HCT116 (cell line): ENCODE results near the gene ZBTB20. TPM values are rescaled to one million over a fixed set of nuclear protein-coding genes. Genes with fewer than 3 reads are reported as not detected.

ENCODE experiments used
- ATAC-seq: fragments of 200-7000 bp; cut with Tn5 transposase; 2 replicates; pipeline ENCODE4 v1.9.1; 2020; ENCODE audit warnings: mild to moderate bottlenecking, moderate library complexity
- BruUV-seq: library from RNA; stranded (reverse); fragments of 400-500 nt; replicated peaks from 2 replicates; lab custom pipeline; 2021; lab: Mats Ljungman, UMichigan
- CTCF ChIA-PET: fragments of 300-600 bp; sonication (Branson Sonifier 250); formaldehyde crosslinking; loops from one replicate; lab custom pipeline; 2021; ENCODE audit warnings: antibody characterized with exemption; lab: Charles Lee
- POLR2A ChIA-PET: fragments of 300-600, 350-600 bp; sonication (Branson Sonifier 250); formaldehyde crosslinking; loops from one replicate; lab custom pipeline; 2021; ENCODE audit warnings: antibody characterized with exemption; lab: Charles Lee
- RAD21 ChIA-PET, 2 experiments: fragments of 300-600 bp; sonication (Branson Sonifier 250); formaldehyde crosslinking; loops; one replicate each; lab custom pipeline; 2023; ENCODE audit warnings: low total read pairs in 2 of 2; ENCODE audit not compliant: uncharacterized antibody in 2 of 2, unreplicated experiment in 2 of 2, low non-redundant PET in 1 of 2; lab: Charles Lee
- DNase-seq: peaks from one replicate; pipeline ENCODE4 v3.0.0-alpha.2; 2010; ENCODE audit warnings: low read depth, low spot score
- H2AFZ ChIP-seq: fragments of 200-600 bp; shearing (Covaris generic), sonication (generic); 2 replicates; pipeline ENCODE4 v1.6.1; 2017; ENCODE audit warnings: low read depth, mixed run types, mixed read lengths, antibody characterized with exemption, low read length; ENCODE audit not compliant: poor library complexity, severe bottlenecking
- H3K27ac ChIP-seq: 2 replicates; pipeline ENCODE4 v1.5.1; 2012; ENCODE audit warnings: low read depth, low read length
- H3K27me3 ChIP-seq: fragments of 200-600 bp; sonication (generic); 2 replicates; pipeline ENCODE4 v1.6.1; 2016; ENCODE audit warnings: mixed run types, low read length, mixed read lengths; ENCODE audit not compliant: insufficient read depth
- H3K36me3 ChIP-seq, 2 experiments: fragments of 200-500 bp in 1 of 2; fragments of 200-600 bp in 1 of 2; sonication (Bioruptor generic) in 1 of 2; sonication (generic) in 1 of 2; 2 replicates each; pipeline versions ENCODE4 v1.5.1 to v1.6.1; 2014 to 2016; ENCODE audit warnings: low read length in 2 of 2, inconsistent platforms in 1 of 2, mixed read lengths in 1 of 2, mixed run types in 1 of 2; ENCODE audit not compliant: insufficient read depth in 2 of 2, control insufficient read depth in 1 of 2
- H3K4me1 ChIP-seq, 2 experiments: fragments of 200-600 bp in 1 of 2; sonication (generic) in 1 of 2; 2 replicates each; pipeline versions ENCODE4 v1.5.1 to v1.6.1; 2012 to 2017; ENCODE audit warnings: low read length in 2 of 2, inconsistent platforms in 1 of 2, mild to moderate bottlenecking in 1 of 2, mixed read lengths in 1 of 2, mixed run types in 1 of 2, moderate library complexity in 1 of 2; ENCODE audit not compliant: insufficient read depth in 2 of 2, control insufficient read depth in 1 of 2
- H3K4me2 ChIP-seq: fragments of 200-600 bp; sonication (generic); 2 replicates; pipeline ENCODE4 v1.6.1; 2017; ENCODE audit warnings: mixed run types, low read length, mixed read lengths
- H3K4me3 ChIP-seq, 2 experiments: fragments of 200-600 bp in 1 of 2; sonication (generic) in 1 of 2; replicated peaks in 1 of 2; 2 replicates each; pipeline ENCODE4 v1.5.1; 2011 to 2016; ENCODE audit warnings: low read length in 2 of 2, control low read depth in 1 of 2, low read depth in 1 of 2, mild to moderate bottlenecking in 1 of 2, mixed read lengths in 1 of 2, mixed run types in 1 of 2
- H3K79me2 ChIP-seq: fragments of 200-600 bp; sonication (generic); 2 replicates; pipeline ENCODE4 v1.6.1; 2017; ENCODE audit warnings: mild to moderate bottlenecking, mixed run types, low read length, moderate library complexity, mixed read lengths; ENCODE audit not compliant: insufficient read depth
- H3K9ac ChIP-seq: fragments of 200-600 bp; sonication (generic); 2 replicates; pipeline ENCODE4 v1.6.1; 2016; ENCODE audit warnings: low read length, mixed read lengths
- H3K9me2 ChIP-seq: fragments of 200-600 bp; sonication (generic), shearing (Covaris generic); 2 replicates; pipeline ENCODE4 v1.6.1; 2017; ENCODE audit warnings: mixed run types, mild to moderate bottlenecking, moderate library complexity; ENCODE audit not compliant: insufficient read depth
- H3K9me3 ChIP-seq, 2 experiments: fragments of 200-500 bp in 1 of 2; fragments of 200-600 bp in 1 of 2; sonication (Bioruptor generic) in 1 of 2; sonication (generic) in 1 of 2; 2 replicates each; pipeline ENCODE4 v1.6.1; 2014 to 2017; ENCODE audit warnings: low read length in 2 of 2, mixed read lengths in 2 of 2, inconsistent platforms in 1 of 2, low read depth in 1 of 2, mild to moderate bottlenecking in 1 of 2, mixed run types in 1 of 2, moderate library complexity in 1 of 2; ENCODE audit not compliant: control insufficient read depth in 1 of 2, insufficient read depth in 1 of 2
- H4K20me1 ChIP-seq: fragments of 200-600 bp; sonication (generic), shearing (Covaris generic); 2 replicates; pipeline ENCODE4 v1.6.1; 2017; ENCODE audit warnings: mixed run types, mild to moderate bottlenecking, moderate library complexity; ENCODE audit not compliant: insufficient read depth
- ATF3 ChIP-seq: IDR thresholded peaks from 2 replicates; pipeline ENCODE4 v1.6.1; 2012
- POLR2AphosphoS5 ChIP-seq: IDR thresholded peaks from 2 replicates; pipeline ENCODE4 v1.6.1; 2011; ENCODE audit warnings: mild to moderate bottlenecking, low read depth, low read length, moderate library complexity
- SIN3A ChIP-seq: IDR thresholded peaks from 2 replicates; pipeline ENCODE4 v1.6.1; 2012; ENCODE audit warnings: low read depth
- SRF ChIP-seq: IDR thresholded peaks from 2 replicates; pipeline ENCODE4 v1.6.1; 2012; ENCODE audit warnings: low read depth
- YY1 ChIP-seq: IDR thresholded peaks from 2 replicates; pipeline ENCODE4 v1.6.1; 2011; ENCODE audit warnings: low read length, low read depth, moderate library complexity, mild to moderate bottlenecking; ENCODE audit not compliant: insufficient replicate concordance; ENCODE audit errors: extremely low read depth
- ZFX ChIP-seq: fragments of 450-650 bp; IDR thresholded peaks from 2 replicates; pipeline ENCODE4 v1.6.1; 2017
- intact Hi-C: fragments of 100-400 bp; cut with micrococcal nuclease; formaldehyde crosslinking; loops from 2 replicates; pipeline ENCODE4 v1.10.0; 2022
- total RNA-seq: library from RNA; stranded (reverse); gene quantifications from one replicate; pipeline ENCODE4 v1.2.1, GENCODE V29; 2021; ENCODE audit not compliant: unreplicated experiment
- TF ChIP-seq, protein P1 (sequence below): IDR thresholded peaks from 2 replicates; pipeline ENCODE4 v1.6.1; 2012; ENCODE audit warnings: low read depth
- TF ChIP-seq, protein P2 (sequence below), 3 experiments: fragments of 200-600 bp in 1 of 3; sonication (generic) in 1 of 3; IDR thresholded peaks in 2 of 3; conservative IDR thresholded peaks in 1 of 3; 2 replicates each; pipeline ENCODE4 v1.5.1; 2012 to 2017; ENCODE audit warnings: low read depth in 2 of 3, low read length in 2 of 3, antibody characterized with exemption in 1 of 3, borderline replicate concordance in 1 of 3, control low read depth in 1 of 3, mild to moderate bottlenecking in 1 of 3, mixed read lengths in 1 of 3, mixed run types in 1 of 3, moderate library complexity in 1 of 3; ENCODE audit not compliant: insufficient read depth in 1 of 3

Gene ZBTB20
- total RNA-seq, 1 experiment from 2014 or later, result 42.1 TPM

DNA sequence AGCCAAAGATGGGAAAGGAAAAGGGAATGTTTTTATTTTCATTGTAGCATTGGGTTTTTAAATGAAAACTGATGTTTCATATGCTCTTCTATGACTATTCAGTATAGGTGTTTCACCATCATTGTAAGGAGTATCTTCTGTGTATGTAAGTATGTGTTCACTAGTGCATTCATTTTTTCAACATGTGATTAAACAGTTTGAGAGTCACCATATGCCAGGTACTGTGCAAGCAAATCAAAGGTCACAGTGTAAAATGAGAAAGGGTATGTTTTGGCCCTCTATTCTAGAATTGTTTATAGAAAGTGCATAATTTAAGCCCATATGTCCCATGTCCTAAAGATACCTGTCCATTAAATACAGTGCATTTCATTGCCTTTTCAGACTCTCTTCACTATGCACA is 207.2 kb downstream of the ZBTB20 start:
- H3K4me1 ChIP-seq, result no peaks in the 10 kb centered on the region
- ChIA-PET CTCF (no interaction called here), RAD21 (no interaction called here), POLR2A (no interaction called here)
- no peak overlapping the region for H3K4me2 ChIP-seq
- no peak for TF ChIP-seq ATF3
- no peak for TF ChIP-seq SIN3A
- no peak for TF ChIP-seq YY1
- no peak for TF ChIP-seq POLR2AphosphoS5
- TF ChIP-seq ZFX, result no peak
- TF ChIP-seq, protein P1, sequence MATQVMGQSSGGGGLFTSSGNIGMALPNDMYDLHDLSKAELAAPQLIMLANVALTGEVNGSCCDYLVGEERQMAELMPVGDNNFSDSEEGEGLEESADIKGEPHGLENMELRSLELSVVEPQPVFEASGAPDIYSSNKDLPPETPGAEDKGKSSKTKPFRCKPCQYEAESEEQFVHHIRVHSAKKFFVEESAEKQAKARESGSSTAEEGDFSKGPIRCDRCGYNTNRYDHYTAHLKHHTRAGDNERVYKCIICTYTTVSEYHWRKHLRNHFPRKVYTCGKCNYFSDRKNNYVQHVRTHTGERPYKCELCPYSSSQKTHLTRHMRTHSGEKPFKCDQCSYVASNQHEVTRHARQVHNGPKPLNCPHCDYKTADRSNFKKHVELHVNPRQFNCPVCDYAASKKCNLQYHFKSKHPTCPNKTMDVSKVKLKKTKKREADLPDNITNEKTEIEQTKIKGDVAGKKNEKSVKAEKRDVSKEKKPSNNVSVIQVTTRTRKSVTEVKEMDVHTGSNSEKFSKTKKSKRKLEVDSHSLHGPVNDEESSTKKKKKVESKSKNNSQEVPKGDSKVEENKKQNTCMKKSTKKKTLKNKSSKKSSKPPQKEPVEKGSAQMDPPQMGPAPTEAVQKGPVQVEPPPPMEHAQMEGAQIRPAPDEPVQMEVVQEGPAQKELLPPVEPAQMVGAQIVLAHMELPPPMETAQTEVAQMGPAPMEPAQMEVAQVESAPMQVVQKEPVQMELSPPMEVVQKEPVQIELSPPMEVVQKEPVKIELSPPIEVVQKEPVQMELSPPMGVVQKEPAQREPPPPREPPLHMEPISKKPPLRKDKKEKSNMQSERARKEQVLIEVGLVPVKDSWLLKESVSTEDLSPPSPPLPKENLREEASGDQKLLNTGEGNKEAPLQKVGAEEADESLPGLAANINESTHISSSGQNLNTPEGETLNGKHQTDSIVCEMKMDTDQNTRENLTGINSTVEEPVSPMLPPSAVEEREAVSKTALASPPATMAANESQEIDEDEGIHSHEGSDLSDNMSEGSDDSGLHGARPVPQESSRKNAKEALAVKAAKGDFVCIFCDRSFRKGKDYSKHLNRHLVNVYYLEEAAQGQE, result no peak
- TF ChIP-seq SRF, result no peak
- TF ChIP-seq, protein P2, sequence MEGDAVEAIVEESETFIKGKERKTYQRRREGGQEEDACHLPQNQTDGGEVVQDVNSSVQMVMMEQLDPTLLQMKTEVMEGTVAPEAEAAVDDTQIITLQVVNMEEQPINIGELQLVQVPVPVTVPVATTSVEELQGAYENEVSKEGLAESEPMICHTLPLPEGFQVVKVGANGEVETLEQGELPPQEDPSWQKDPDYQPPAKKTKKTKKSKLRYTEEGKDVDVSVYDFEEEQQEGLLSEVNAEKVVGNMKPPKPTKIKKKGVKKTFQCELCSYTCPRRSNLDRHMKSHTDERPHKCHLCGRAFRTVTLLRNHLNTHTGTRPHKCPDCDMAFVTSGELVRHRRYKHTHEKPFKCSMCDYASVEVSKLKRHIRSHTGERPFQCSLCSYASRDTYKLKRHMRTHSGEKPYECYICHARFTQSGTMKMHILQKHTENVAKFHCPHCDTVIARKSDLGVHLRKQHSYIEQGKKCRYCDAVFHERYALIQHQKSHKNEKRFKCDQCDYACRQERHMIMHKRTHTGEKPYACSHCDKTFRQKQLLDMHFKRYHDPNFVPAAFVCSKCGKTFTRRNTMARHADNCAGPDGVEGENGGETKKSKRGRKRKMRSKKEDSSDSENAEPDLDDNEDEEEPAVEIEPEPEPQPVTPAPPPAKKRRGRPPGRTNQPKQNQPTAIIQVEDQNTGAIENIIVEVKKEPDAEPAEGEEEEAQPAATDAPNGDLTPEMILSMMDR (IDR thresholded peaks at IDR 0.05 in 2 of 3, conservative IDR thresholded peaks at IDR 0.05 in 1 of 3; ENCODE audit: borderline replicate concordance in 1 of 3, insufficient read depth in 1 of 3, low read depth in 2 of 3, low read length in 2 of 3), result no peak
- no peak overlapping the region for H3K9ac ChIP-seq
- H3K27ac ChIP-seq, result no peak overlapping the region
- H3K9me3 ChIP-seq, result no peaks in the 10 kb centered on the region
- H3K4me3 ChIP-seq, result no peak overlapping the region
- ATAC-seq (no peak), DNase-seq (no peak)
- H3K9me2 ChIP-seq, result no peaks in the 10 kb centered on the region
- H4K20me1 ChIP-seq, result no peaks in the 10 kb centered on the region
- no peak overlapping the region for H2AFZ ChIP-seq
- H3K27me3 ChIP-seq, result no peaks in the 10 kb centered on the region
- no TSS peak for BruUV-seq
- intact Hi-C loops, result no loop called here
- H3K79me2 ChIP-seq, result no peaks in the 10 kb centered on the region
- H3K36me3 ChIP-seq, result no peaks in the 10 kb centered on the region
